ENCODE results near the gene CCDC12. TPM values are rescaled to one million over a fixed set of nuclear protein-coding genes. Genes with fewer than 3 reads are reported as not detected.

The CCDC12 gene
- total RNA-seq, 2 donors from 2014 or later = 49.3 to 55.2 TPM

DNA sequence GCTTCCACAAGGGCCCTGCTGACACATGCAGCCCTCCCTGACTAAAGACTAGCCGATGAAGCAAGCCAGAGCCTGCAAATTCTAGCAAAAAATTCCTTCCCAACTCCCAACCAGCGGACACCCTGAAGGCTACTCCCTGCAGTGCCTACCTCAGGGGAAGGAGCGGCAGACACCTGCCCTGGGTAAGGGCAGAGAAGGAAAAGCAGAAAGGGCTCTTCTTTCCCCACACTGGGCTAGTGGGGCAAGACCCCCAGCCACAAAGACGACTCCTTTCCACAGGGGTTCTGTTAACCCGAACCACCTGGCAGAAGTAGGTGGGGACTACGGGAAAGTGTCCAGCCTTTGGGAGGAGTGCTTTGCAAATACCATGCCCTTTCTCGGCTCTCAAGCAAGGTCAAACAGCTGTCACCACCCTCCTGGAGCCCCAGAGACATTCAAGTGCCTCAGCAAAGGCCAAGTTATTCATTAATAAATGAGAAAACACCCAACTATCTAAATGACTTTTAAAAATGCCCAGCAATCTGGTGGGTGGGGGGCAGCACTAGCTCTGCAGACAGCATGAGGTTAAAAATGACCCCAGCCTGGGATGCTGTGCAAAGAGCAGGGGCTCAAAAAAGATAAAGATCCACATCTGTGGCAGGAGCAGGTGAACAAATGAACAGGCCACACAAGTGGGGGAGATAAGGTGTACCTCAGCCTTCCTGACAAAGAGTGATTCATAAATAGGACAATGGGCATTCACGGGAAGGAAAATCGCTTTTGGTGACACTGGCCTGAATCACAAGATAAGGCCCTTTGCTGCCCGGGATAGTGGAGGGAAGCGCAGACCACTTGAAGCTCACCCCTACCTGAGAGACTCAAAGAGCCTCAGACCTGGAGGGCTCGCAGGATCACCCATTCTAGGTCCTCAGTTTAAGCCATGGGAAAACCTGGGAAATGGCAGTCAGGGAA is 33.0 kb downstream of the CCDC12 start:
- Mint-ChIP-seq H3K36me3 (peaks cover 0 to 22% of the 10 kb centered on the region in 2 donors), H3K27ac (peak overlapping the region in 1 of 2 donors; percentile 85), H3K9me3 (no peaks in the 10 kb centered on the region)
- no peak for ATAC-seq
- DNase-seq (ENCODE audit: low spot score in 2 of 2) = no peak

DNA sequence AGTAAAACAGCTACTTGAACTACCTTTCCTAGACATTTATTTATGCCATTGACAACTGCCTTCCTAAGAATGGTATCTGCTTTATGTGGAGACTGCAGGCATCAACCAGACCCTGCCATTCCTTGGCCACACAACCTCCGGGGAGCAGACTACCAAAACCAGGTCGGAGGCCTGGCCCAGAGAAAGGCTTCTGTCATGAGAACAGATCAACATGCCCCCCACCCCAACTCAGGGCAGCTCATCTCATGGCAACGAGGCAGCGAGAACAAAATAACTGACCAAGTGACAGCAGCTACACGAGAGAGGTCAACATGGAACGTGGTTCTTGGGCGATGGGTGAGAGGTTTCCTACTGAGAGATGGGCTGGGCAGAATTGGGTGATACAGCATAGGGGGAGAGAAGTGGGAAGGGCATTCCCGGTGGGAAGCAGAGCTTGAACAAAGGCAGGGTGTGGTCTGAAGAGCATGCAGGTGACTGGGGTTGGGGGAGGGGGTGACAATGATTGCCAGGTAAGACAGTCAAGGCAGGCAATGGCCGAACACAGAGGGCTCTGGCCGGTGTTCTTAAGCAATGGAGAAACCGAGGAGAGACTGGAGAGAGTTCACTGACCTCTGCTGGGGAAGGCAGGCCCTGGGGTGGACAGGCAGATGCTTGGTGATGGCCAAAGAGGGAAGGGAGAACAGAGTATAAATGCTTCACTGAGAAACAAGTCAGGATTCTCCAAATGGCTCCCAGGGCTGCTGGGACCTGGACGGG is 33.9 kb downstream of the CCDC12 start:
- ATAC-seq = no peak
- DNase-seq (ENCODE audit: low spot score in 2 of 2) = no peak
- peak overlapping the region in 1 of 2 donors; percentile 91 for H3K27ac Mint-ChIP-seq
- peaks cover 0 to 19% of the 10 kb centered on the region in 2 donors for H3K36me3 Mint-ChIP-seq
- H3K9me3 Mint-ChIP-seq = no peaks in the 10 kb centered on the region

DNA sequence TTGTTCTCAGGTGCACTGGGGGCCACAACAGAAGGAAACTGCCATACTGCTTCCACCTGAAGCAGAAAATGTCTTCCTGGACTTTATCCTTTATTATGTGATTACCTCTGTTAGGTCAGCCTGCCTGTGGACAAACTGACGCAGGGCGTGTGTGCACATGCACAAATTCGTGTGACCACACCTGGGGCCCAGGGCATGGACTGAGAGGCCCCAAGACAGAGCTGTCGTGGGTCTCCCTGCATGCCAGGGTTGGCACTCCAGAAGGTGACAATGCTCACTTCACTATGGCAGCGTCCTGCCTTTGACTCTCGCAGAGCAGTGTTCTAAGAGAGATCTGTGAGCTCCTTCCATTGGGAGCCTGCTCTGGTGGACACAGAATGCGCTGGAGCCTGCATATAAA is 34.5 kb downstream of the CCDC12 start:
- ATAC-seq (no peak), DNase-seq (ENCODE audit: low spot score in 2 of 2) (no peak)
- Mint-ChIP-seq H3K27ac (no peak overlapping the region), H3K9me3 (no peaks in the 10 kb centered on the region), H3K36me3 (peaks cover 0 to 13% of the 10 kb centered on the region in 2 donors)

- no peak for DNase-seq (ENCODE audit: low spot score in 2 of 2)
- H3K9me3 Mint-ChIP-seq = no peaks in the 10 kb centered on the region
- peaks cover 0 to 9% of the 10 kb centered on the region in 2 donors for H3K36me3 Mint-ChIP-seq
- ATAC-seq = no peak
- peak overlapping the region in 1 of 2 donors; percentile 4 for H3K27ac Mint-ChIP-seq
Observed at GRCh38 chr3:46939578-46940445, 36.7 kb downstream of the CCDC12 start.

DNA sequence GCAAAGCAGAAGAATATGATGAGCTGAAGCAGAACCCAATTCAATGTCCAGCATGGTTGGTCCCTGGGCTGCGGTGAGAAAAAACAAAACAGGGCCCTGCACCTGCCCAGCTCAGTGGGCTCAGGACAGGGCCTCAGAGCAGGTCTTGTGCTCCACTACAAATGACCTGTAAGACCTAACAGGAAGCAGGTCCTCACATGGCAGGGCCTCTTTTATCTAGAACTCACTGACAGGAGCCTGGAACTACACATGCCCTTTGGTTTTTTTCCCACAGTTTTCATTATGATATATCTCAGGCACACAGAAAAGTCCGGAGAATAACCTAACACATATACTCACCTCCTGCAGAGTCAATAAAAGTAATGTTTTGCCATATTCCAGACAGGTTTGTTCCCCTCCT is 38.4 kb downstream of the CCDC12 start:
- DNase-seq (ENCODE audit: low spot score in 2 of 2) (no peak), ATAC-seq (no peak)
- Mint-ChIP-seq H3K36me3 (peaks cover 0 to 9% of the 10 kb centered on the region in 2 donors), H3K9me3 (no peaks in the 10 kb centered on the region), H3K27ac (peak overlapping the region; percentile 20 to 87)

DNA sequence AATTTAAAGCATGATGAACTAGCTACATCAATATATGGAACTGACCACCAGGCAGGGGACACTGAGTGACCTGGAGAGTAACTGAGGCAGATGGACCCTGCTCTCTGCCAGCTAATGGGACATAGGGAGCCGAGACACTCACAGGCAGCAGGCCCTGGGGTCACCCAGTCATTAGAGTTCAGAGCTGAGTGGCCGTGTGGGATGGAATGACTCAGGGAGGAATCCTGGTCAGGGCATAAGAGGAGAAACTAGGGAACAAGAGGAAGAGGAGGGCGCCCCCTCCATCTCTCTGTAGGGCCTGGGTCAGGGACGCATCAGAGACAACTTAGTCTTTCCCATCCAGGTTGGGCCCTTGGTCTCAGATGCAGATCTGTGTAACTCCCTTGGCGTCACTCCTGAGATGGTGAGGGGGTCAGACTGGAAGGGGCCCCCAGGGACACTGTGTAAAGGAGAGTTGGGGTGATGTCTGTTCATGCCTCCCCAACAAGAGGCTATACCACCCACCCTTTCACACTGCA is 39.8 kb downstream of the CCDC12 start:
- ATAC-seq (no peak), DNase-seq (ENCODE audit: low spot score in 2 of 2) (no peak)
- Mint-ChIP-seq H3K27ac (peak overlapping the region; percentile 19 to 84), H3K9me3 (no peaks in the 10 kb centered on the region), H3K36me3 (peaks cover 0 to 9% of the 10 kb centered on the region in 2 donors)

GRCh38 chr3:46935989-46936558 is 40.5 kb downstream of the CCDC12 start:
- no peak for DNase-seq (ENCODE audit: low spot score in 2 of 2)
- no peaks in the 10 kb centered on the region for H3K9me3 Mint-ChIP-seq
- ATAC-seq = no peak
- peak overlapping the region; percentile 19 to 92 for H3K27ac Mint-ChIP-seq
- peaks cover 0 to 9% of the 10 kb centered on the region in 2 donors for H3K36me3 Mint-ChIP-seq

GRCh38 chr3:46935168-46935858 is 41.2 kb downstream of the CCDC12 start:
- no peaks in the 10 kb centered on the region for H3K9me3 Mint-ChIP-seq
- H3K27ac Mint-ChIP-seq = peak overlapping the region; percentile 61 to 92
- ATAC-seq (no peak), DNase-seq (ENCODE audit: low spot score in 2 of 2) (no peak)
- peaks cover 0 to 9% of the 10 kb centered on the region in 2 donors for H3K36me3 Mint-ChIP-seq

DNA sequence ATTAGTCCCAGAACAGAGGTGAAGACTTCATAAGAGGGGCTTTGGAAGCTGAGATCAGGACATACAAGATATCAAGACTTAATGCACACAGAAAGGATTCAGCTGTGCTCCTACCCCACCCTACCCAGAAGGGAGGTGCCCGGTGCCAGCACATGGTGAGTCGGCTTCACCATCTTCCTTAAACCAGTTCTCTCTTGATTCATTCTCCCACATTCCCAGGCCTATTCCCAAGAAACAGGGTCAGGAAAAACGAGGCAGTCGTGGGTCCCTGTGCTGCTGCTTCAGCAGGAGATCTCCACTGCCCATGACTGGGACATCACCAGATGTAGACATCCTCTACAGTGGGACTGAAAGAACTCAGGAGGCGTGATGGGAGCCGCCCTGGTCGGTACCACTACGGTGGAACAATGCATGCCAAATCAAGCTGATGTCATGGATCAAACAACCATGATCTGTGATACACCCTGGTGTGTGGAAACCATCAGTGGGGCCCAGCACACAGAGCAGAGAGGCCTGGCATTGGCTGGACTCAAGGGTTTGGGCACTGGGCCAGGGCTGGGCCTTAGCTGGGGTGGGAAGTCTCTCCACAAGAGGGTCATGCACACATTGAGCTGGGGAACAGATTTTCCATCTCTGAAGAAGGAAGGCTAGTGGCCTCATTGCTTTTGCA is 41.9 kb downstream of the CCDC12 start:
- H3K9me3 Mint-ChIP-seq = no peaks in the 10 kb centered on the region
- peaks cover 0 to 10% of the 10 kb centered on the region in 2 donors for H3K36me3 Mint-ChIP-seq

GRCh38 chr3:46934072-46934471 is 42.5 kb downstream of the CCDC12 start:
- Mint-ChIP-seq H3K27ac (no peak overlapping the region), H3K9me3 (no peaks in the 10 kb centered on the region), H3K36me3 (peaks cover 0 to 15% of the 10 kb centered on the region in 2 donors)
- ATAC-seq (no peak), DNase-seq (ENCODE audit: low spot score in 2 of 2) (no peak)

More for the DNA sequence above, 41.9 kb downstream of the CCDC12 start:
- DNase-seq (ENCODE audit: low spot score in 2 of 2) (no peak), ATAC-seq (no peak)
- peak overlapping the region in 1 of 2 donors; percentile 61 for H3K27ac Mint-ChIP-seq

DNA sequence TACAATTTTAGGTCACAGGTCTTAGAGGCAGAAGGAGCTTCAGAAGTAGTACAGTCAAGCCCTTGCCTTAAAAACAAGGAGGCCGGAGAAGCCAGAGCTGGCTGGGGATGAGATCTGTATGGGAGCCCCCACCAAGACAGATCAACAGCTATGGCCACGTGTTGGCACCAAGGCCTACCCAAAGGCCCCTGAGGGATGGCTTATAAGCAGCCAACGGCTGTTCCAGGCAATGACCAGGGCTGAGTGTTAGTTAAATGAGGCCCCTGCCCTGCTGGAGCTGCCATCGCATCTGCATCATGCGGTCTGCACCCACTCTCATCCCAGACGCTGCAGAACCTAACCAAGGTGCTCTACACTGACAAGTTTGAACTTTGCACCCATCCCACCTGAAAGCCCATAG is 43.3 kb downstream of the CCDC12 start:
- Mint-ChIP-seq H3K27ac (peak overlapping the region in 1 of 2 donors; percentile 16), H3K36me3 (peaks cover 0 to 24% of the 10 kb centered on the region in 2 donors), H3K9me3 (no peaks in the 10 kb centered on the region)
- no peak for ATAC-seq
- no peak for DNase-seq (ENCODE audit: low spot score in 2 of 2)

DNA sequence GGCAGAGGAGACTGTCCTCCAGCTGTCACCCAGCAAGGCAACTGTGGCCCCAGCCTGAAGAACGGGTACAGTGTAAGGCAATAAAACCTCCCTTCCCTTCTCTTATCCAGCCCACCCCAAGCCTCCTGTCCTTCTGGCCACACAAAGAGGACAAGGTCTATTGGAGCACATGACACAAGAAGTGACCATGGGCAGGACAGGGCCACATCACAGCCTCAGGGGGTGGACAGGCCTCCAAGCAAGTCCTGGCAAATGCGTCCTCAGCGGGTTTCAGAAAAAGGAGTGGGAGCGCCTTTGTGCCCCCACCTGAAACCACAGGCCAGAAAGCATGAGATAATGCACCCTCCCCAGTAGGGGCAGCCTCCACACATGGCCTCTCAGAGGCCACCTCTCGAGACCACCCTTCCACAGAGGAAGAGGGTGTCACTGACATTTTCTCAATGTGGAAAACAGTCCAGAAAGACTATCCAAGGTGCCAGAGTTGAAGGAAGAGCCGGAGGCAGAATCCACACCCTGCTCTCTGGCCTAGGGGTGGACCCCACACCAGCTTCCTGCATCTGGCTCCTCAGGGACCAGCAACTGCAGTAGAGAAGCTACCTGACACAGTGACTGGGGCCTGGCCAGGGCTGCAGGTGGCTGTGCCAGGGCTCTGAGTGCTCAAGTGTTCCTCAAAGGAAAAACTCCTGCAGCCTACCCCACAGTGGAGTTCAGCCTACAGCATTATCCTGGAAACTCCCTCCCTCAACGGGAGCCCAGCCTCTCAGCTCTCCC is 43.9 kb downstream of the CCDC12 start:
- no peaks in the 10 kb centered on the region for H3K9me3 Mint-ChIP-seq
- DNase-seq (ENCODE audit: low spot score in 2 of 2) (no peak), ATAC-seq (no peak)
- H3K36me3 Mint-ChIP-seq = peaks cover 0 to 24% of the 10 kb centered on the region in 2 donors
- peak overlapping the region; percentile 75 to 86 for H3K27ac Mint-ChIP-seq

- peaks cover 0 to 24% of the 10 kb centered on the region in 2 donors for H3K36me3 Mint-ChIP-seq
- peak overlapping the region; percentile 75 to 86 for H3K27ac Mint-ChIP-seq
- ATAC-seq (peak in 1 of 2 donors; percentile 68), DNase-seq (ENCODE audit: low spot score in 2 of 2) (no peak)
- H3K9me3 Mint-ChIP-seq = no peaks in the 10 kb centered on the region
Observed at GRCh38 chr3:46931631-46932331, 44.8 kb downstream of the CCDC12 start.

GRCh38 chr3:46930945-46931403 is 45.6 kb downstream of the CCDC12 start:
- DNase-seq (ENCODE audit: low spot score in 2 of 2) = no peak
- peaks cover 0 to 15% of the 10 kb centered on the region in 2 donors for H3K36me3 Mint-ChIP-seq
- H3K27ac Mint-ChIP-seq = peak overlapping the region; percentile 75 to 89
- ATAC-seq = no peak
- no peaks in the 10 kb centered on the region for H3K9me3 Mint-ChIP-seq

Measured in activated naive CD4-positive, alpha-beta T cell treated with anti-CD3 and anti-CD28 coated beads, Interleukin-2, amount 50 U/mL, for 72 hours (primary cell).